Karpas-422 (cell line): ENCODE data around the gene GPR26. TPM values are rescaled to one million over a fixed set of nuclear protein-coding genes. Genes with fewer than 3 reads are reported as not detected.

ENCODE experiments used
- DNase-seq: peaks from one replicate; pipeline ENCODE4 v3.0.0-alpha.2; 2015
- H2AFZ ChIP-seq: fragments of 200-600 bp; sonication (generic); 2 replicates; pipeline ENCODE4 v1.6.1; 2014; ENCODE audit warnings: antibody characterized with exemption, low read length, mixed read lengths
- H3K27ac ChIP-seq: fragments of 200-600 bp; sonication (generic); 2 replicates; pipeline ENCODE4 v1.5.1; 2014; ENCODE audit warnings: mild to moderate bottlenecking, low read length, moderate library complexity
- H3K27me3 ChIP-seq: fragments of 200-600 bp; sonication (generic); 2 replicates; pipeline ENCODE4 v1.6.1; 2014; ENCODE audit warnings: low read length, mixed read lengths
- H3K36me3 ChIP-seq: fragments of 200-600 bp; sonication (generic); 2 replicates; pipeline ENCODE4 v1.6.1; 2014; ENCODE audit warnings: low read length, mixed read lengths; ENCODE audit not compliant: insufficient read depth
- H3K4me1 ChIP-seq: fragments of 200-600 bp; sonication (generic); 2 replicates; pipeline ENCODE4 v1.6.1; 2014; ENCODE audit warnings: mild to moderate bottlenecking, low read length, mixed read lengths
- H3K4me2 ChIP-seq: fragments of 200-600 bp; sonication (generic); 2 replicates; pipeline ENCODE4 v1.6.1; 2014; ENCODE audit warnings: low read length, low read depth, mild to moderate bottlenecking; ENCODE audit not compliant: poor library complexity, severe bottlenecking
- H3K4me3 ChIP-seq: fragments of 200-600 bp; sonication (generic); 2 replicates; pipeline ENCODE4 v1.5.1; 2014; ENCODE audit warnings: mild to moderate bottlenecking, antibody characterized with exemption, low read length, mixed read lengths
- H3K79me2 ChIP-seq: fragments of 200-600 bp; sonication (generic); 2 replicates; pipeline ENCODE4 v1.6.1; 2014; ENCODE audit warnings: mild to moderate bottlenecking, low read length, mixed read lengths
- H3K9ac ChIP-seq: fragments of 200-600 bp; sonication (generic); 2 replicates; pipeline ENCODE4 v1.6.0; 2014; ENCODE audit warnings: low read length
- H3K9me2 ChIP-seq: fragments of 200-600 bp; sonication (generic), shearing (Covaris generic); replicated peaks from 2 replicates; pipeline ENCODE4 v1.6.0; 2014; ENCODE audit warnings: mild to moderate bottlenecking, low read length, moderate library complexity; ENCODE audit not compliant: insufficient read depth
- H3K9me3 ChIP-seq: fragments of 300-700, 200-600 bp; sonication (generic); 2 replicates; pipeline ENCODE4 v1.6.1; 2014; ENCODE audit warnings: low read length, mixed read lengths
- H4K20me1 ChIP-seq: fragments of 200-600 bp; sonication (generic); 2 replicates; pipeline ENCODE4 v1.6.1; 2014; ENCODE audit warnings: mild to moderate bottlenecking, antibody characterized with exemption, low read length, low read depth; ENCODE audit not compliant: insufficient read depth
- total RNA-seq: library from RNA; depleted of rRNA; stranded (reverse); fragments of >200 nt; shearing (Covaris generic); gene quantifications from 2 replicates; pipeline ENCODE4 v1.2.3, GENCODE V29; 2014; ENCODE audit warnings: low replicate concordance

GPR26 gene
- total RNA-seq, 1 experiment from 2014 or later = not detected

DNA sequence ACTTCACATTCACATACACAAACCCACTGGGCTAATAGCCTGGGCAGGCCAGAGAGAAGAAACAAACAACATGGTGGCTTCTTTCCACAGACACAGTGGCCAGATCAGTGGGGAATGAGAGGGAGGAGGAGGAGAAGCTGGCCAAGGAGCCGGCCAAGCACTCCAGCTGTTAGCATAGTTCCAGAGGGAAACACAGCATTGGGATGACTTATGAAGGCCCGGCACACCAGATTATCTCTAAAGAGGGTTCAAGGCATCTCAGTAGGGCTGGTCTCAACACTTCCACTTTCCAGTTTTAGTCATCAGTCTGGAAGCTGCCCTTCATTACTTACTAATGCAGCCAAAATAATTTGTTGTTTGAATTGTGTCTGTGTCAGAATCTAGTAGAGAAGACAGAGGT lies 42.1 kb upstream of the GPR26 start:
- Histone ChIP-seq H3K4me1 (no peaks in the 10 kb centered on the region), H3K9me2 (no peaks in the 10 kb centered on the region), H3K27ac (no peak overlapping the region), H3K4me3 (no peak overlapping the region), H3K9me3 (no peaks in the 10 kb centered on the region), H2AFZ (no peak overlapping the region), H3K79me2 (no peaks in the 10 kb centered on the region), H3K27me3 (no peaks in the 10 kb centered on the region), H3K36me3 (no peaks in the 10 kb centered on the region), H3K4me2 (no peak overlapping the region), H4K20me1 (no peaks in the 10 kb centered on the region), H3K9ac (no peak overlapping the region)
- DNase-seq = no peak

GRCh38 chr10:123633106-123633505 lies 33.0 kb upstream of the GPR26 start:
- no peak overlapping the region for H3K9ac ChIP-seq
- H2AFZ ChIP-seq = no peak overlapping the region
- H3K79me2 ChIP-seq = no peaks in the 10 kb centered on the region
- no peaks in the 10 kb centered on the region for H3K9me3 ChIP-seq
- H3K27me3 ChIP-seq = no peaks in the 10 kb centered on the region
- no peaks in the 10 kb centered on the region for H4K20me1 ChIP-seq
- no peaks in the 10 kb centered on the region for H3K9me2 ChIP-seq
- H3K4me1 ChIP-seq = no peaks in the 10 kb centered on the region
- H3K27ac ChIP-seq = no peak overlapping the region
- H3K4me3 ChIP-seq = no peak overlapping the region
- H3K4me2 ChIP-seq = no peak overlapping the region
- no peaks in the 10 kb centered on the region for H3K36me3 ChIP-seq
- no peak for DNase-seq

- no peaks in the 10 kb centered on the region for H3K36me3 ChIP-seq
- no peak overlapping the region for H3K4me2 ChIP-seq
- H3K79me2 ChIP-seq = no peaks in the 10 kb centered on the region
- no peaks in the 10 kb centered on the region for H3K27me3 ChIP-seq
- H3K9ac ChIP-seq = no peak overlapping the region
- H3K9me3 ChIP-seq = no peaks in the 10 kb centered on the region
- no peaks in the 10 kb centered on the region for H3K4me1 ChIP-seq
- no peak for DNase-seq
- no peaks in the 10 kb centered on the region for H4K20me1 ChIP-seq
- H3K27ac ChIP-seq = no peak overlapping the region
- no peak overlapping the region for H2AFZ ChIP-seq
- no peaks in the 10 kb centered on the region for H3K9me2 ChIP-seq
- no peak overlapping the region for H3K4me3 ChIP-seq
Observed at GRCh38 chr10:123633636-123634035, 32.5 kb upstream of the GPR26 start.

- DNase-seq = no peak
- Histone ChIP-seq H3K4me1 (no peaks in the 10 kb centered on the region), H3K9me3 (no peaks in the 10 kb centered on the region)
Observed at GRCh38 chr10:123634221-123634620, 31.9 kb upstream of the GPR26 start.

GRCh38 chr10:123635131-123635530 lies 31.0 kb upstream of the GPR26 start:
- Histone ChIP-seq H3K27me3 (no peaks in the 10 kb centered on the region), H3K9me2 (no peaks in the 10 kb centered on the region), H3K4me3 (no peak overlapping the region), H3K9ac (no peak overlapping the region), H3K4me2 (no peak overlapping the region), H4K20me1 (no peaks in the 10 kb centered on the region), H3K9me3 (no peaks in the 10 kb centered on the region), H3K79me2 (no peaks in the 10 kb centered on the region), H3K27ac (no peak overlapping the region), H2AFZ (no peak overlapping the region), H3K36me3 (no peaks in the 10 kb centered on the region), H3K4me1 (no peaks in the 10 kb centered on the region)
- DNase-seq = no peak

More at GRCh38 chr10:123634221-123634620, 31.9 kb upstream of the GPR26 start:
- Histone ChIP-seq H4K20me1 (no peaks in the 10 kb centered on the region), H3K9ac (no peak overlapping the region), H2AFZ (no peak overlapping the region), H3K4me2 (no peak overlapping the region), H3K4me3 (no peak overlapping the region), H3K27me3 (no peaks in the 10 kb centered on the region), H3K36me3 (no peaks in the 10 kb centered on the region), H3K27ac (no peak overlapping the region), H3K9me2 (no peaks in the 10 kb centered on the region), H3K79me2 (no peaks in the 10 kb centered on the region)

GRCh38 chr10:123635745-123636144 lies 30.4 kb upstream of the GPR26 start:
- no peaks in the 10 kb centered on the region for H3K79me2 ChIP-seq
- H2AFZ ChIP-seq = no peak overlapping the region
- no peak overlapping the region for H3K9ac ChIP-seq
- no peaks in the 10 kb centered on the region for H3K27me3 ChIP-seq
- no peak overlapping the region for H3K4me3 ChIP-seq
- no peak for DNase-seq
- H3K4me1 ChIP-seq = no peaks in the 10 kb centered on the region
- H4K20me1 ChIP-seq = no peaks in the 10 kb centered on the region
- no peaks in the 10 kb centered on the region for H3K36me3 ChIP-seq
- H3K9me3 ChIP-seq = no peaks in the 10 kb centered on the region
- H3K4me2 ChIP-seq = no peak overlapping the region
- H3K9me2 ChIP-seq = no peaks in the 10 kb centered on the region
- H3K27ac ChIP-seq = no peak overlapping the region

- Histone ChIP-seq H3K4me1 (no peaks in the 10 kb centered on the region), H2AFZ (no peak overlapping the region), H3K4me2 (no peak overlapping the region), H3K9ac (no peak overlapping the region), H3K79me2 (no peaks in the 10 kb centered on the region), H3K9me3 (no peaks in the 10 kb centered on the region), H4K20me1 (no peaks in the 10 kb centered on the region), H3K27ac (no peak overlapping the region), H3K4me3 (no peak overlapping the region), H3K9me2 (no peaks in the 10 kb centered on the region), H3K27me3 (no peaks in the 10 kb centered on the region), H3K36me3 (no peaks in the 10 kb centered on the region)
- no peak for DNase-seq
Observed at GRCh38 chr10:123636598-123637325, 29.4 kb upstream of the GPR26 start.

DNA sequence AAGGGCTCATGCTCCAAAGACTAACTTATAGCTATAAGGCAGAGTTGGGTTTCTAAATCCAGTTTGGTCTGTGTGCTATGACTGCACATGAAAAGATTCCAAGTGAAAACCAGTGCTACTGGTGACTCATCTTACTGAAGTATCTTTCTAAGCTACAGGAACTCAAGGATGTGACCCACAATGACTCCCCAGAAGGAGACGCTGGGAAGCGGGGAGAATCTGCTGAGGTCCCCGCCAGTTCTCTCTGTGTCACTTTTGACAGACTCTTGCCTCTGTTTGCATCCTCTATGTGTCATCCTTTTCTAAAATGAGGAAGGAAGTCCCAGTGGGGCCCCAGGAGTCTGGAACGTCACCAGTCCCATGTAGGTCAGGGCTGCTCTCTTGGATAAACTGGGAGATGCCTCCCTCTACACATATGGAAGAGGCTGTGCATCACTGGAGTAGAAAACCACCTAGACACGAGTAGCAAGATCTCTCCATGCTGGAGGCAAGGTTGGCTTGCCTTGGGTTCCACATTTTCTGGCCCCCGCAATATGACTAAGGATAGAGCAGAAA lies 28.8 kb upstream of the GPR26 start:
- no peaks in the 10 kb centered on the region for H3K9me3 ChIP-seq
- no peak overlapping the region for H3K9ac ChIP-seq
- no peaks in the 10 kb centered on the region for H3K79me2 ChIP-seq
- no peaks in the 10 kb centered on the region for H3K9me2 ChIP-seq
- H3K27me3 ChIP-seq = no peaks in the 10 kb centered on the region
- no peaks in the 10 kb centered on the region for H3K4me1 ChIP-seq
- H3K27ac ChIP-seq = no peak overlapping the region
- DNase-seq = no peak
- no peaks in the 10 kb centered on the region for H3K36me3 ChIP-seq
- no peaks in the 10 kb centered on the region for H4K20me1 ChIP-seq
- no peak overlapping the region for H2AFZ ChIP-seq
- no peak overlapping the region for H3K4me3 ChIP-seq
- no peak overlapping the region for H3K4me2 ChIP-seq
